Measurements from ENCODE around the gene FLRT2.

Gene FLRT2

GRCh38 chr14:85529803-85530574 is at the start of gene FLRT2:
Gene FLRT2 (plus strand): TSS chr14:85530144. CDS start chr14:85621515, 91,371 bp downstream.
- DNase-seq (ENCODE audit: low spot score), result peak; percentile 58

DNA sequence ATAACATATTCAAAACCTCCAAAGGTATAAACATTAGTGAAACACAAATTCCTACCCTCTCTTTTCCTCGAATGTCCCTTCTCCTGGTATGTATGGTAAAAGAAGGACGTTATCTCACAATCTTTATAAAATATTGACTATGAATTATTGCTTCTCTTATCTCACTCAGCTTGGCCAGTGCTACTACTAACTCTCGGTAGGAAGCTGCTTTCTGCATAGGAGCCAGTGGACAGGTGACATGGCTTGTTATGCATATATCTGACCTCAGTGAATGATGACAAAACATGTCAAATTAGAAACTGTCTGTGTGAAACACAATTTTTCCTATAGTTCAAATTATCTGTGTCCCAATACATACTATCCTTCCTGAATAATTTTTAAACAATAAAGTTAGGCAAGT is 48.5 kb upstream of the FLRT2 start:
- DNase-seq (ENCODE audit: low spot score), result no peak

DNA sequence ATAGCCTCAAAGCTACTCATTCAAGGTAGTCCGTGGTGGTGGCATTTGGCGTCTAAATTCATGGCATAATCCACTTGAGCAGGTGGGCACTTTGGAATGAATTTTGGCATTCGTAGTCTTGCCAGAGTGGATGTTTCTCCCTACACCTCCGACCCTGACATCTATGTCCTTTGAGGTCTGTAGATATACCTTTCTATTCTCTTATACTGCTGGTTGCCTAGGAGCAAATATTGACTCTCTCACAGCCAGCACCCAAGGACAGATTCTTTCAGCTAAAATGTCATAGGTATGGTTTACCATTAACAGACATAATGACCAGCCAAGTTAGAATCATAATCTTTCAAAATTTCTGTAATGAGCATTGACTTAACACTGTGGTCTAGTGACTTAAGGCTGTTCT is 47.4 kb upstream of the FLRT2 start:
- DNase-seq (ENCODE audit: low spot score), result no peak

DNA sequence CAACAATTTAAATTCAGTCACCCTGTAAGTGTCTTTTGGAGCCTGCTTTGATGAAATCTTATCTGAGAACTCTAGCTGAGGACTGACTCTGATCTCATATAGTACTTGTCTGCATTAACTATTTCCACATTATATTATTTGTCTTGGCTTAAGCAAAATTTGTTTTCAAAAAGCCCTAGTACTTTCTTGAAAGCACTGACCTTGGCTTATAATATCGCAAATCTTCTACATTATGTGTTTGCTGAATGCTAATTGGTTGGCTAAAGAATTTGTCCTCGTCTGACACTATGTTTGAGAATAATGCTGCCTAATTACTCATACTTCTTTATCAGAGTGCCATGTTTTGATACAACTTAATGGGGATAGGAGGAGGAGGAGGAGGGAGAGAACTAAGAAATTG is 46.9 kb upstream of the FLRT2 start:
- no peak for DNase-seq (ENCODE audit: low spot score)

DNA sequence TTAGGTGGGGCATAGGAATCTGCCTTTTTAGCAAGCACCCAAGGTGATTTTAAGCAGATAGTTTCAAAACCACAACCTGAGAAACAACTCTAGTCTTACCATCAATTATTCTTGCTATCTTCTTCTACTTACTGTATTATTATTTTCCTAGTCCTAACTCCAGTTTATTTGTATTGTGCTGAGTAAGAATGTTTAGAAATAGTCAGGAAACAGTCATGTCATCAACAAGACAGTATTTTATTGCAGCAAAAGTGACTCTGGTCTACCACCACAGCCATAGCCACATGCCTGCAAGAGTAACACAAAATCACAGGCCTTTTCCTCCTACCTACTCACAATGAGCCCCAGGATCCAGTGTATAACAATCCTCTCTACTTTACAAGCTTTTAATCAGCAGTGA is 46.3 kb upstream of the FLRT2 start:
- DNase-seq (ENCODE audit: low spot score), result no peak

DNA sequence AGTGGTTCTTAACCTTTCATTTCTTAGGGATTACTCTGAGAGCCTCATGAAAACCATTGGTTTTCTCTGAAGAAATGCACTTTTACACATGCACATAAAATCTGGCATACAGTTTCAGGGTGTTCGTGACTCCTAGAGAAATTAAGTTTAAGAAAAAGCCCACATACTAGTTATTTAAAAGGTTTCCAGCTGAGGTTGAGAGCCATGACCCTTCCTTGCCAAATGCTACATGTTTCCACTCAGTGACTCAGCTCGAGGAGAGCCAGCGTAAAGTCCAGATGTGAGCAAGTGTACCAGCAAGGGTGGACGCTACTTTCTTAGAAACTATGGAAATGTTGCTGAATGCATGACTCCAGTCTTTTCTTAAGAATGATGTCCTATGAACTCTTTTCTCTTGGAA is 42.7 kb upstream of the FLRT2 start:
- no peak for DNase-seq (ENCODE audit: low spot score)

GRCh38 chr14:85501751-85502150 is 28.2 kb upstream of the FLRT2 start:
- DNase-seq (ENCODE audit: low spot score), result no peak

DNA sequence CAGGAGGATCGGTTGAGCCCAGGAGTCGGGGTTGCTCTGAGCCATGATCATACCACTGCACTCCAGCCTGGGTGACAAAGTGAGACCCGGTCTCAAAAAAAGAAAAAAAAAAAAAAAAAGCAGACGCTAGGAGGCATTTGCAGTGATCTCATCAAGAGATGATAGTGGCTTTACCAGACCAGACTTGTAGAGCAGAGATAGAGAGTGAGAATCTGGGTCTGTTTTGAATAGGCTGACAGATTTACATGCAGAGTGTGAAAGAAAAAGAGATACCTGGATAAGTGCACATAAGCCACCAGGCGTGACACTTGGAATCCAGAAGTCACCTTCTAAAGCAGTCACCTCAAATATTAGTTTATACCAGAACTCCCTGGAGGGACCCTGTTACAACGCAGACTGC is 21.1 kb upstream of the FLRT2 start:
- DNase-seq (ENCODE audit: low spot score), result no peak

DNA sequence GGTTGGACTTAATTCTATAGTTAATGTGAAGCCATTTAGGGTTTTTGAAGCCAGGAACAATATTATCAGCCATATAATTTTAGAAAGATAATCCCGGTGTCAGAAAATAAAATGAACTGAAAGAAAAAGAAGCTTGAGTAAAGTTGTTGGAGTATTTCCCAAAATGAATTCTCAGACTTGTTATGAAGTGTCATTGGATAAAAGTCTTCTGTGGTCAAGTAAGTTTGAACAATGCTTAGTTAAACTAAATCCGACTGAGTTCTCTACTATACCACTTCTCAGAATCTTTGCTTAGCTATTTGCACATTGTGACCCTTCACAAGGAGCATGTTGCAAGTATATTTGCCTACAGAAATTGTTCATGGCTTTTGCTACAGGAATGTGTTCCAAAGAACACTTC is 17.5 kb upstream of the FLRT2 start:
- no peak for DNase-seq (ENCODE audit: low spot score)

DNA sequence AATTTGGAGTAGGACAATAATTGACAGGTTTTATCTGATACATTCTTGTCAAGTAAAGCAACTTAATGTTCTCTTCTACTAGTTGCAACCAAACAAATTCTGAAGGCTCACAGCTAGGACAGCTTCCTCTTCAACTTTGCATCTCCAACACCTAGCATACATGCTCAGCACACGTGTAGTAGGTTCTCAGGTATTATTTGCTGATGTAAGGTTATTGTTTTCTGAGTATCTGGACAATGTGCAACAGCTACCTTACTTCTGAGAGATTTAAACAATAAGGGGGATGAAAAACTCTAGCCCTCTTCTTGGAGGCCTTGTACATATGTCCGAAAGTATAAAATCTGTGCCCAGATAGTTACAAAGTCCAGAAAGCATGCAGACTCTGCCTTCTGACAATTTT is 15.5 kb upstream of the FLRT2 start:
- no peak for DNase-seq (ENCODE audit: low spot score)

GRCh38 chr14:85516239-85517113 is 13.5 kb upstream of the FLRT2 start:
- DNase-seq (ENCODE audit: low spot score), result no peak

DNA sequence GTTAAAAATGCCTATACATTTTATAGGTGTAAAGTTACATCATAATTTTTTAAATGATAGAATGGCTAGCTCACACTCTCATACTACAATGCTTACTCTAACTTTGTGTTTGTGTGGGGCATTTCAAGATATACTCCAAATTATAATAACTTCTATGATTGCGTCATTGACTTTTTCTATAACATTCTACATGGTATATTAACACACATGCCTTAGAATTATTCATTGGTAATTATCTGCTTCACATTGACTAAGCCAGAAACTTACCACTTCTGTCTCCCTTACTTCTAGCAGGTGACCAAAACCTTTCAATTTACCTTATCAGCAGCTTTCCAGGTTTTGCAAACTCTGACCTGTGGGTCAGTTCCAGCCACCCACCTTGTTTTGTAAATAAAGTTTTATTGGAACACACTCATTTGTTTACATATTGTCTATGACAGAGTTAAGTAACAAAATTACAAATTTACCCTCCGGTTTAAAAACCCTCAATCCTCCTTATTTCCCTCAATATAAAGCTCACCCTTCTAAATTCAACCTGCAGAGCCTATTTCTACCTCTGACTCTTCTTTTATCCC is 12.7 kb upstream of the FLRT2 start:
- DNase-seq (ENCODE audit: low spot score), result no peak

DNA sequence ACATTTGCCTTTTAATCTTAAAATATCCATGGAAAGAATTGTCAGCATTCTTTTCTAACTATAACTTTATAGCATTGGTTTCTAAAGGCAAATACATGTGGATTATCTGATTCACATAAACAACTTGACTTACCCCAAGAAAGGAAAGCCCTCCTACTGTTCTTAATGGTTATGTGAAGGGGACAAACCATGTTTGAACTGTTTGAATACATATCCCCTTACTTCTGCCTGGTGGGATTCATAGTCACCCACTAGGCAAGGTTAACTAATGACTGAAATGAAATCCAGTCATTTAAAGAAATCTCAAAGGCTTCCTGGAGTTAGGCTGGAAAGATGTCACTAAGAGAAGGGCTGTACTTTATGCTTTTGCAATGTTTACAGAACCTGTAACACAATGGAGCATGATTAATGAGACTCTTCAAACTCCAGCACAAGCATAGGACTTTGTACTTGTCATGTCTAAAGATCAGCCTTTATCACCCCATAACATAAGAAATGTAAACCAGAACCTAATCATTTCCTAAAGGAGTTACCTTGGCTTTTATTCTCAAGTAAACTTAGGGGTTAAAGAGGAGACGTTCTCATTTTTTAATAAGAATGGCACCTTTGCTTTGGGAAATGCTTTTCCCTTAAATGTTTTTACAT is 10.2 kb upstream of the FLRT2 start:
- no peak for DNase-seq (ENCODE audit: low spot score)

DNA sequence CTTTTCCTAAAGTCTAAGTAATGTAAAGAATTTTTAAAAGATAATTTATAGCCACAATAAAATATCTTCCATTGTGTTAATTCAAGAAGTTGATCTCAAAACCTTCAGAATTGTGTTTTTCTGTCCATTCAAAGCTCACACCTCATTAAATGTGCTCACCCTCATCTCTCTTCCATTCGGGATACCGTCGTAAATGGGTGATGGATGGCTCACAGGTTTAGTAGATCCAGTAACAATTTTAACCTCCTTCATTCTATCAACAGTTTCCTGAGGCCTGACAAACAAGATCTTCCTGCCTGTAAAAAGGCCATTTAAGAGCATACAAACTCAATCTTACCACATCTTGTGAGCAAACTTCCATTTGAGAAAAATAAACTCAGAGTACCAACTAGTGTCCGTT is 9.4 kb upstream of the FLRT2 start:
- no peak for DNase-seq (ENCODE audit: low spot score)

DNA sequence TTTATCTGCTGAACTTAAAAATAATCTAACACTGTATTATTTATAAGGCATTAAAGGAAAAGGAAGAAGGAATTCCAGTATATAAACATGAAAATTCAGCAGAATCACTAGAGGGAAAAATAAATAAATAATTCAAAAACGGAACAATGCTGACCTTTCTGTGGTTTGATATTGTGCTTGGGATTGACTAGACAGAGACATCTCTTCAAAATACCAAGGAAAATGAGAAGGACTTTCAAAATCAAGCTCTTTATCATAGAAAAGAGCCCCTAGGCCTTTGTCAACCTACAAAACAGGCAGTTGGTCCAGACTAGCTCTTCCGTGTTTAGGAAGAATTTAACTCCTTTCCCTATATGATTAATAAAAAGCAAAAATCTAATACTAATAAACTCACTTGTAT is 6.3 kb upstream of the FLRT2 start:
- no peak for DNase-seq (ENCODE audit: low spot score)

DNA sequence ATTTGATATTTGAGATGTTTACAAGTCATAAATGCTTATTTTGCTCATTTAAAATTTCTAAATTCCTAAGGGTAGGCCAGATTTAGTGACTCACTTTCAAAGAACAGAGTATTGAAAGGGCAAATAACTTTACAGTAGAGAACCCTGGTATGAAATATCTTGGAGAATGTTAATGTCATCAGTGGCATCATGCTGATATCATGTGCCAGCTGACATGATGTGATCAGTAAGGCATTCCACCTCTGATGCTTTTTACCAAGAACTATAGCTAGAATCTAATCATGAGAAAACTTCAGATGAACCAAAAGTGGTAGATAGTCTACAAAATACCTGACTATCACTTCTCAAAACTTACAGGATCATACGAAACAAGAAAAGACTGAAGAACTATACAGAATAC is 2.9 kb upstream of the FLRT2 start:
- DNase-seq (ENCODE audit: low spot score), result no peak

DNA sequence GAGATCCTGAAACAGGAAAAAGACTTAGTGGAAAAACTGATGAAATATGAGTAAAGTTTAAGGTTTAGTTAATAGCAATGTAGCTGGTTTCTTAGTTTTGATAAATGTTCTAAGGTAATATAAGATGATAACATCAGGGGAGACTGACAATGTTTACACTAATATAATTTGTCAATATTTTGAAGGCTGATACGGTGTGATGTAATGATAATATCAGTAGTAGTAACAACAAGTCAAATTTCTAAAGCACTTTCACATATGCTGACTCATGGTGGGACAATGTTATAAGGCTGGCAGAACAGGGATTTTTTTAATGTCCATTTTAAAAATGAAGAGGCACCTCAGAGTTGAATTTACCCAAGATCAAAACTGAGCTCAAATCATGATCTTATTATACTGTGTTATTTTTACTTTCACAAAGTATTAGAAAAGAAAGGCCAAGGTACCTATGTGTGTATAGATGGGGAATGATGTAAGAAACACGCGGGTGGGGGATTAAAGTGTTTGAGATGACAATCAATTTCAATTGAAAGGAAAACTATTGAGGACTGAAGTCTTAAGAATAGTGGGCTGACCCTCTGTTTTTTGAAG is 2.4 kb upstream of the FLRT2 start:
- DNase-seq (ENCODE audit: low spot score), result no peak

GRCh38 chr14:85528080-85528896 is 1.7 kb upstream of the FLRT2 start:
- peak; percentile 69 for DNase-seq (ENCODE audit: low spot score)

DNA sequence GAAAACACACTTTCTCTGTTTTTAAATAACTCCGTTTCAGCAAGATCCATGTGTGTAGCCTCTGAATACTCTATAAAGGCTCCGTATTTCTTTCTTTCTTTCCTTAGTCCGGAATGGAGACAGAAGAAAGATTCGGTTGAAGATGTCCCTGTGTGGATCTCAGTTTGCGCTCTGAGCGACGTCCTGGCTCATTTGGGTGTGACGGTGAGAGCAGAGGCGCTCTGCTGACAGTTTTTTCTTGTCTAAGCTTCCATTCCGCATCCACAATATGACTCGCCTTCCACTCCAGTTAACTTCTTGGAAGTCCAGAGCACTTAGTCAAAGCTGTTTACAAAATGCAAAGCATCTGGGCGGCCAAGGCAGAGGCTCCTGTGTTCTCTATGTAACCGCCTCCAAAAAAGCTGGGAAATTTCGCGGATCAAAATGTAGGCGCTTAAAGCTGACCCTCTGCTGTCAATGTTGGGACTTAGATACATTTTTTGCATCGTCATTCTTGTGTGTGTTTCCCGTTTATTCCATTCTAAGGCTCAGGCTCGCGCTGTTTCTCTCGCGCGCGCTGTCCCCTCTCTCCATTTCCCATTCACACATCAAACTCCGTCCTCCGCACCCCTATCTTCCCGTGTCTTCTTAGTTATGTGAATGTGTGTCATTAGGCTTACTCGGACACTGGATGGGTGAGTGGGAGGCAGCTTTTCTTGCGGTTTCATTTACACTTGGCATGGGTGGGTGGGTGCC is 880 bp upstream of the FLRT2 start:
- no peak for DNase-seq (ENCODE audit: low spot score)

DNA sequence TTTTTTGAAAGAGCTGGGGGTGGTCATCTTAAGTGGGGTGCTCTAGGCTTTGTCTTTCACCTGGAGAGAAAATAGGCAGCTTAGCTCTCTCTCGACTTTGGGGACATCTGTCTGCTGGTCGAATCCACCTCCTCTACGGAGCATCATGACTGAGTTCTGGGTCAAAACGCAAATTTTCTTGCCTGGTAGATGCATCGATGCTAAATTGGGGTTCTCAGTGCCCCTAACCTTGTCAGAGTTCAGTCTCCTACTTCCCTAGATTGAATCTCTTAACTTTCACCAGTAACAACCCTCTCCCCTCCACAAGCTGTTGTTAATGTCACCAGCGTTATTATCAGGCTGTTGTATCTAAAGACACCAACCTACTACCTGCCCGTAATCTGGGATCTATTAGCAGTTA is 682 bp downstream of the FLRT2 start:
- DNase-seq (ENCODE audit: low spot score), result peak; percentile 10

All from putamen (tissue), 1 donor.